ENCODE measurements around the gene BAG1.
A peak's percentile ranks its signal among the peaks of the same experiment; 100 is the strongest.

Gene BAG1

DNA sequence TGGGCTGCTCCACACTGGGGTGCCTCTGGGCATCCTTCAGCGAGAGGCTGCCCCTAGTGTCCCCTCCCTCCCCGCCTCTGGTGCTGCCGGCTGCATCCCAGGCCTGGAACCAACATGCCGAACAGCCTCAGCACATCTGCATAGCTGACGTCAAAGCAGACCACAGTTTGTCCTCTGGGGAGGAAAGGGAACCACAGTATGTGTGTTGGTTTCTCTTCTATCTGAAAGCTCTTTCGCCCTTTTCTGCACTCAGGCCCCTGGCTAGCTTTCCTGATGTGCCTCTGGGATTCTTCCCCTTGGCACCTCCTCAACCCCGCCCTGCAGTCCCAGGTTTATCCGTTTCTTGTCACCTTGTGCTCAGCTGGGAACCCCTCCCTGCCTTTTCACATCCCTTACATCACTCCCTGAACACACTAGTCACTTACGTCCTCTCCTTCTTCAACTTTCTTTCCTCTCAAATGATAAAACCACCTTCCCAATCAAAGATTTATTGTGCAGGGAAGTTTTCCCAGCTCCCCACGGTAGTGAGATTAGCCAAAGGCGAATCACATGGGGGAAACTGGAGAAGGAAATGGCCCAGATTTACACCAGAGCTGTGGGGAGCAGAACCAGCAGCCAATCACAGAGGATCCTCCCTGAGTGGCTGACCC lies 61.8 kb downstream of the BAG1 start:
- peak; percentile 35 to 66 for DNase-seq

All from CD4-positive, alpha-beta T cell treated with Interferon alpha-2 for 1 hour (primary cell).